ENCODE data around the gene F13B.
A peak's percentile ranks its signal among the peaks of the same experiment; 100 is the strongest.

Gene F13B, protein sequence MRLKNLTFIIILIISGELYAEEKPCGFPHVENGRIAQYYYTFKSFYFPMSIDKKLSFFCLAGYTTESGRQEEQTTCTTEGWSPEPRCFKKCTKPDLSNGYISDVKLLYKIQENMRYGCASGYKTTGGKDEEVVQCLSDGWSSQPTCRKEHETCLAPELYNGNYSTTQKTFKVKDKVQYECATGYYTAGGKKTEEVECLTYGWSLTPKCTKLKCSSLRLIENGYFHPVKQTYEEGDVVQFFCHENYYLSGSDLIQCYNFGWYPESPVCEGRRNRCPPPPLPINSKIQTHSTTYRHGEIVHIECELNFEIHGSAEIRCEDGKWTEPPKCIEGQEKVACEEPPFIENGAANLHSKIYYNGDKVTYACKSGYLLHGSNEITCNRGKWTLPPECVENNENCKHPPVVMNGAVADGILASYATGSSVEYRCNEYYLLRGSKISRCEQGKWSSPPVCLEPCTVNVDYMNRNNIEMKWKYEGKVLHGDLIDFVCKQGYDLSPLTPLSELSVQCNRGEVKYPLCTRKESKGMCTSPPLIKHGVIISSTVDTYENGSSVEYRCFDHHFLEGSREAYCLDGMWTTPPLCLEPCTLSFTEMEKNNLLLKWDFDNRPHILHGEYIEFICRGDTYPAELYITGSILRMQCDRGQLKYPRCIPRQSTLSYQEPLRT

DNA sequence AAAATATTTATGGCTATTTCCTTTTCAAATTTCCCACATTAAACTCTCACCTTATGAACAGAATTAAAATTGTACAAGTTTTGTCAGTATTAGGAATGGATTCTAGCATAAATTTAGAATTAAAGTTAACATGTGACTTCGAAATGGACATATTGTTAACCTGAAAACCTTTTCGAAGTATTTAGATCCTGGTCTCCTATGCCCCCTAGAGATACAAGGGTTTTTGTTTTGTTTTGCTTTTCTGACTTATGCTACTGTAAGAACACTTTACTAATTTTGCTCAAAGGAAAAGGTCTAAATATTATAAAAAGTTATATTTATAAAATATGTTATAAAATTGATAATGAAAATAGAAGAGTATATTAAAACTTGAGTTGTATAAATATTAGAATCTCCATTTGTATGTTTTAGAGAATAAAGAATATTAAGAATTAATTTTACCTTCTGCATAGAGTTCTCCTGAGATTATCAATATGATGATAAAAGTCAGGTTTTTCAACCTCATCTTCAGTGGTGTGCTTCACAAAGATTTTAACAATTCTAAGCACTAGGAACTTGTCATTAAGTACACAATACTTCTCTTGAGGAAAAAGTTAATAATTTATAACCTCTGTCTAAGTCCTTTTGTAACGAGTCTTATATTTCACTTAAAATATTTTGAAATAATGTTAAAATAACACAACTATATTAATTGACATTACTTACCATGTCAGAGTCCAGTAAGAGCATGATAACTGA lies at the start of gene F13B:
F13B (minus strand) TSS at position 542 of the 738 bp plus-strand sequence; CDS start at position 505, 37 bp downstream.
- H3K4me3 ChIP-seq (replicated peaks in 1 of 2; ENCODE audit: low read depth in 2 of 2, low read length in 2 of 2): no peak within 1 kb of the TSS
- peak; percentile 16 to 17 for DNase-seq (ENCODE audit: low read depth in 2 of 2)
- TF ChIP-seq, protein P1, sequence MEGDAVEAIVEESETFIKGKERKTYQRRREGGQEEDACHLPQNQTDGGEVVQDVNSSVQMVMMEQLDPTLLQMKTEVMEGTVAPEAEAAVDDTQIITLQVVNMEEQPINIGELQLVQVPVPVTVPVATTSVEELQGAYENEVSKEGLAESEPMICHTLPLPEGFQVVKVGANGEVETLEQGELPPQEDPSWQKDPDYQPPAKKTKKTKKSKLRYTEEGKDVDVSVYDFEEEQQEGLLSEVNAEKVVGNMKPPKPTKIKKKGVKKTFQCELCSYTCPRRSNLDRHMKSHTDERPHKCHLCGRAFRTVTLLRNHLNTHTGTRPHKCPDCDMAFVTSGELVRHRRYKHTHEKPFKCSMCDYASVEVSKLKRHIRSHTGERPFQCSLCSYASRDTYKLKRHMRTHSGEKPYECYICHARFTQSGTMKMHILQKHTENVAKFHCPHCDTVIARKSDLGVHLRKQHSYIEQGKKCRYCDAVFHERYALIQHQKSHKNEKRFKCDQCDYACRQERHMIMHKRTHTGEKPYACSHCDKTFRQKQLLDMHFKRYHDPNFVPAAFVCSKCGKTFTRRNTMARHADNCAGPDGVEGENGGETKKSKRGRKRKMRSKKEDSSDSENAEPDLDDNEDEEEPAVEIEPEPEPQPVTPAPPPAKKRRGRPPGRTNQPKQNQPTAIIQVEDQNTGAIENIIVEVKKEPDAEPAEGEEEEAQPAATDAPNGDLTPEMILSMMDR (IDR thresholded peaks at IDR 0.05; ENCODE audit: low read depth, low read length): no peak

DNA sequence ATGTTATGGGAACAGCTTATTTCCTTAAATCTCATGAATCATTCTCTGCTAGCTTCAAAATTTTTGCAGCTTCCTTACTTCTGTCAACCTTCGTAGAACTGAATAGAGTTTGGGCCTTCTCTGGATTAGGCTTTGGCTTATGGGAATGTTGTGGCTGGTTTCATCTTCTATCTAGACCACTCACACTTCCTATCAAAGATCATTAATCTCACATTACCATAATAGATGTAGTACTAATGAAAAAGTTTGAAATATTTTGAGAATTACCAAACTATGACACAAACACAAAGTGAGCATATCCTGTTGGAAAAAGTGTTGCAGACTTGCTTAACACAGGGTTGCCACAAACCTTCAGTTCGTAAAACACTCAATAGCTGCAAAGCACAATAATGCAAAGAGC lies 49.1 kb upstream of the F13B start:
- TF ChIP-seq, protein P1 (IDR thresholded peaks at IDR 0.05; ENCODE audit: low read depth, low read length): no peak

DNA sequence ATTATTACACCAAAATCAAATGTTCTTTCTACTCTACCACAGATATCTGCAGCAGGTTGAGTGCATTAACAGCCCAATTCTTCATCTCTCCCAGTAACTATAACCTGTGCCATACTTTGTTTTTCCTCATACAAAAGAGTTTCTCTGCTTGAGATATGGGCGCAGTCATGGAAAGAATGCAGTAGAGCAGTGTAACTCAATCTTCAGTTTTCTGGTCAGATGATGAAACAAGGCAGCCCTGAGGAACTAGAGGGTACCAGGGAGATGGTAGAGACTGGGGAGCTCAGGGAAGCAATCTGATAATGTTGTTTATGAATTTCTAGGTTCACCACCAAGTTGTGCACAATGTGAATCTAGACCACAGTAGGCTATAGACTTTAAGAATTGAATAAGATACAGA lies 39.8 kb upstream of the F13B start:
- TF ChIP-seq, protein P1 (IDR thresholded peaks at IDR 0.05; ENCODE audit: low read depth, low read length): no peak
- no peak for DNase-seq (ENCODE audit: low read depth in 2 of 2)
- H3K4me3 ChIP-seq (replicated peaks in 1 of 2; ENCODE audit: low read depth in 2 of 2, low read length in 2 of 2): no peak overlapping the region

More for the DNA sequence above, 49.1 kb upstream of the F13B start:
- DNase-seq (ENCODE audit: low read depth in 2 of 2): no peak
- H3K4me3 ChIP-seq (replicated peaks in 1 of 2; ENCODE audit: low read depth in 2 of 2, low read length in 2 of 2): no peak overlapping the region

DNA sequence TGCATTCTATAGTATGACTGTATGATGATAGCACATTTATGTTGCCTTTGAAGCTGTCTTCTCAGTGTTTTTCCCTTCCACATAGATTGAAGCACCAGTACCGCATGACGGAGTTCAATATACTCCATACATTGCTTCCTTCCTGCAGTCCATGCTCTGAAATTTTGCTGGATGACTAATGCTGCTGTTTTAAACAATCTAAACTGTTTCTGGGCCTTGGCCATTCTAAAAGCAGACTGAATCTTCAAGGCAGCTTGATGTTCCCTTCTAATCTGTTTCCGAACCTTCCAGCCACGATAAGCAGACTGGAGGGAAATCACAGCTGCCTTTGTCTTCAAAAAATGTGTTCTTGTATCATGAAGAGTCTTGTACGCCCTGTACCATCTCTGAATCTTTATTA lies 36.2 kb upstream of the F13B start:
- DNase-seq (ENCODE audit: low read depth in 2 of 2): peak; percentile 22 to 36
- TF ChIP-seq, protein P1 (IDR thresholded peaks at IDR 0.05; ENCODE audit: low read depth, low read length): no peak
- H3K4me3 ChIP-seq (replicated peaks in 1 of 2; ENCODE audit: low read depth in 2 of 2, low read length in 2 of 2): no peak overlapping the region

DNA sequence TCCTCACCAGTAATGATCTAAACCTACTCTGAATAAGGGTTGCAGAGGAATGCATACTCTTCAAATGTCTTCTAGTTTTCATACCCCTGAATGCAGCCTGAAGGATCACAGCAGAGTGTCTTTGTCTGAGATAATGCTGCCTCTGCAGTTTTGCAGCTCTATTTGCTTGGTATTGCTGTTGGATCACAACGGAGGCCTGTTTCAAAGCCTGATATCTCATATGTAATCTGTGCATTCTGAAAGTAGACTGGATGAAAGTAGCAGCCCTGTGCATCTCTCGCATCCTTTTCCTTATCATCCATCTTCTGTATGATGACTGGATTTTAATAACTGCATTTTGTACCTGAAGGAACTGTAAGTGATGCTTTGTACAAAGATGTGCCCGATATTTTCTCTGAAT lies 34.9 kb upstream of the F13B start:
- TF ChIP-seq, protein P1 (IDR thresholded peaks at IDR 0.05; ENCODE audit: low read depth, low read length): no peak
- no peak overlapping the region for H3K4me3 ChIP-seq (replicated peaks in 1 of 2; ENCODE audit: low read depth in 2 of 2, low read length in 2 of 2)
- no peak for DNase-seq (ENCODE audit: low read depth in 2 of 2)

DNA sequence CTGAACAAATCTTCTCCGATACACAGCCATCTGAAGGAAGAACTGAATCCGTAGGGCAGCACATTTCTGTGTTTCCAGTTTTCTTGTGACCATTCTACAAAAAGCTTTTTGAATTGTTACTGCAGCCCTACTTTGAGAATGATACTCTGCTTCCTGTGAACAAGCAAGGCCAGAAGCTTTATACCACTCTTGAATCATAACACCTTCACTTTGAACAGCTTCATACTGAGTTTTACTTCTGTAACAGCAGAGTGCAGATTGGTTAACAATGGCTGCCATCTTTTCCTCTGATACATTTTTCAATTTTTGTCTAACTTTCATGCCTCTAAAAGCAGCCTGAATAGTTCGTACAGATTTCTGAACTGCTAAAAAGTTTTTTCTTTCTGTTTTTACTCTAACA lies 33.6 kb upstream of the F13B start:
- DNase-seq (ENCODE audit: low read depth in 2 of 2): no peak
- TF ChIP-seq, protein P1 (IDR thresholded peaks at IDR 0.05; ENCODE audit: low read depth, low read length): no peak
- H3K4me3 ChIP-seq (replicated peaks in 1 of 2; ENCODE audit: low read depth in 2 of 2, low read length in 2 of 2): no peak overlapping the region
